GM23248 (cell line): ENCODE measurements around the gene STT3A. TPM values are rescaled to one million over a fixed set of nuclear protein-coding genes. Genes with fewer than 3 reads are reported as not detected.

ENCODE experiments used
- DNase-seq: peaks from one replicate; pipeline ENCODE4 v3.0.0-alpha.2; 2015
- H2AFZ ChIP-seq: fragments of 200-600 bp; sonication (generic); 2 replicates; pipeline ENCODE4 v1.6.1; 2016; ENCODE audit warnings: antibody characterized with exemption
- H3F3A ChIP-seq: fragments of 200-600 bp; sonication (generic); 2 replicates; pipeline ENCODE4 v1.6.1; 2016; ENCODE audit warnings: mild to moderate bottlenecking, antibody characterized with exemption, mixed run types; ENCODE audit not compliant: insufficient read depth
- H3K27ac ChIP-seq: fragments of 200-600 bp; sonication (generic); 2 replicates; pipeline ENCODE4 v1.5.1; 2016; ENCODE audit warnings: mild to moderate bottlenecking
- H3K27me3 ChIP-seq: fragments of 200-600 bp; sonication (generic); replicated peaks from 2 replicates; pipeline ENCODE4 v1.6.1; 2016; ENCODE audit warnings: mild to moderate bottlenecking; ENCODE audit not compliant: insufficient read depth
- H3K36me3 ChIP-seq: fragments of 200-600 bp; sonication (generic); 2 replicates; pipeline ENCODE4 v1.6.1; 2016; ENCODE audit warnings: low read depth, mild to moderate bottlenecking
- H3K4me1 ChIP-seq: fragments of 200-600 bp; sonication (generic); 2 replicates; pipeline ENCODE4 v1.6.1; 2016; ENCODE audit warnings: mild to moderate bottlenecking; ENCODE audit not compliant: insufficient read depth
- H3K4me2 ChIP-seq: fragments of 200-600 bp; sonication (generic); one replicate; pipeline ENCODE4 v1.6.1; 2016; ENCODE audit warnings: mild to moderate bottlenecking; ENCODE audit not compliant: unreplicated experiment
- H3K4me3 ChIP-seq: fragments of 200-600 bp; sonication (generic); 2 replicates; pipeline ENCODE4 v1.5.1; 2016; ENCODE audit warnings: mild to moderate bottlenecking
- H3K79me2 ChIP-seq: fragments of 200-600 bp; sonication (generic); 2 replicates; pipeline ENCODE4 v1.6.1; 2016; ENCODE audit warnings: mild to moderate bottlenecking; ENCODE audit not compliant: insufficient read depth
- H3K9ac ChIP-seq: fragments of 200-600 bp; sonication (generic); 2 replicates; pipeline ENCODE4 v1.6.1; 2016; ENCODE audit warnings: mild to moderate bottlenecking
- H3K9me2 ChIP-seq: fragments of 200-600 bp; sonication (generic); 2 replicates; pipeline ENCODE4 v1.6.1; 2016; ENCODE audit warnings: mixed run types, mild to moderate bottlenecking, moderate library complexity; ENCODE audit not compliant: insufficient read depth
- H3K9me3 ChIP-seq: fragments of 200-600 bp; sonication (generic); one replicate; pipeline ENCODE4 v1.6.1; 2017; ENCODE audit warnings: low read depth
- H4K20me1 ChIP-seq: fragments of 200-600 bp; sonication (generic); 2 replicates; pipeline ENCODE4 v1.6.0; 2016; ENCODE audit not compliant: insufficient read depth
- EZH2 ChIP-seq: fragments of 200-600 bp; sonication (generic); IDR thresholded peaks from 2 replicates; pipeline ENCODE4 v1.6.1; 2018; ENCODE audit warnings: antibody characterized with exemption, mild to moderate bottlenecking; ENCODE audit not compliant: insufficient read depth, poor library complexity, severe bottlenecking
- EZH2phosphoT487 ChIP-seq: fragments of 200-600 bp; sonication (generic); IDR thresholded peaks from 2 replicates; pipeline ENCODE4 v1.6.1; 2018; ENCODE audit warnings: antibody characterized with exemption, moderate library complexity, mild to moderate bottlenecking, low read depth; ENCODE audit not compliant: insufficient read depth
- WGBS, 2 experiments: methylation state at CpG; one replicate each; pipeline ENCODE4 v1.1.6; 2015 to 2017; ENCODE audit warnings: low lambda C conversion rate in 2 of 2, low coverage in 1 of 2; ENCODE audit errors: missing lambda C conversion rate in 2 of 2; 5-methylcytosine and 5-hydroxymethylcytosine counted together
- in situ Hi-C: fragments of 300-500 bp; cut with MboI; formaldehyde crosslinking; loops from 2 replicates; pipeline ENCODE4 v1.15.0; 2020
- polyA plus RNA-seq: library from polyadenylated mRNA; unstranded; fragments of >200 nt; fragmentation: Nextera tagmentation; extraction: Ambion mirVana; gene quantifications from 2 replicates; pipeline ENCODE4 v1.2.1, GENCODE V29; 2016
- total RNA-seq: library from RNA; depleted of rRNA; stranded (reverse); fragments of >200 nt; shearing (Covaris generic); gene quantifications from 2 replicates; pipeline ENCODE4 v1.2.3, GENCODE V29; 2014

Gene STT3A
- total and polyA plus RNA-seq, 2 experiments from 2014 or later, result 245 to 289 TPM

- no peak overlapping the region for H3K4me2 ChIP-seq
- H3F3A ChIP-seq, result peaks cover 7% of the 10 kb centered on the region; the same call in 1 of the 2 replicates
- TF ChIP-seq EZH2 (no peak), EZH2phosphoT487 (no peak)
- no peak overlapping the region for H2AFZ ChIP-seq
- H3K27me3 ChIP-seq, result no peaks in the 10 kb centered on the region
- in situ Hi-C loops, result no loop called here
- H3K79me2 ChIP-seq, result no peaks in the 10 kb centered on the region
- peaks cover 40% of the 10 kb centered on the region for H3K36me3 ChIP-seq
- no peak for DNase-seq
- no peaks in the 10 kb centered on the region for H3K9me3 ChIP-seq
- no peaks in the 10 kb centered on the region for H3K4me1 ChIP-seq
- no peak overlapping the region for H3K4me3 ChIP-seq
- no peak overlapping the region for H3K27ac ChIP-seq
- no peak overlapping the region for H3K9ac ChIP-seq
- H4K20me1 ChIP-seq, result no peaks in the 10 kb centered on the region
- H3K9me2 ChIP-seq, result no peaks in the 10 kb centered on the region
- 96% methylated on average over 11 of the region's 11 CpGs for WGBS, 2 experiments
These were observed 9.2 kb upstream of the STT3A start for GRCh38 chr11:125583496-125583895.

DNA sequence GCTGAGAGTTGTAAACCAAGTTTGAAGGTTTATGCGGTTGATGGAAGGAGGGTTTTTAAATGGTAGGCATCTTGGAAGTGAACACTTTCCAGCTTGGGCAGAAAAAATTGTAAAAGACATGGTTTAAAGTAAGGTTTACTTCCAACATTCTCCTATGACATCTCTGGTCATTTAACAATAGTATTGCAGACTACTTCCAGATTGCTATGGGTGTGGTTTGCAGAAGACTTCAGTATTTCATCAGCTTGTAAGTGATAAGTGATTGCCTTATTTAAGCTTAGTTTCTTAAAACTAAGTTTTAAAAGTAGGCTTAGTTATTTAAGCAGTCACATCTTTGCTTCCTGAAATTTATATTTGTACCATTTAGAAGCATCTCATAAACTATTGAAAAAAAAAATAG is 7.2 kb upstream of the STT3A start:
- DNase-seq, result no peak
- H3K36me3 ChIP-seq, result peaks cover 25% of the 10 kb centered on the region
- in situ Hi-C loops, result no loop called here
- no peaks in the 10 kb centered on the region for H3K9me3 ChIP-seq
- peaks cover 13% of the 10 kb centered on the region; the same call in 1 of the 2 replicates for H3F3A ChIP-seq
- no peaks in the 10 kb centered on the region for H3K27me3 ChIP-seq
- no peak for TF ChIP-seq EZH2
- TF ChIP-seq EZH2phosphoT487, result no peak
- H3K4me2 ChIP-seq, result no peak overlapping the region
- H3K9ac ChIP-seq, result no peak overlapping the region
- H3K79me2 ChIP-seq, result no peaks in the 10 kb centered on the region; the same call in 1 of the 2 replicates
- H2AFZ ChIP-seq, result no peak overlapping the region
- no peaks in the 10 kb centered on the region for H4K20me1 ChIP-seq
- H3K4me3 ChIP-seq, result no peak overlapping the region
- H3K9me2 ChIP-seq, result no peaks in the 10 kb centered on the region
- H3K4me1 ChIP-seq, result no peaks in the 10 kb centered on the region
- 65 to 73% methylated on average over 1 of the region's 1 CpG for WGBS, 2 experiments
- H3K27ac ChIP-seq, result no peak overlapping the region

- peaks cover 17% of the 10 kb centered on the region; the same call in 1 of the 2 replicates for H3F3A ChIP-seq
- TF ChIP-seq EZH2, result no peak
- no peak for TF ChIP-seq EZH2phosphoT487
- H3K4me2 ChIP-seq, result no peak overlapping the region
- H3K4me1 ChIP-seq, result peaks cover 6% of the 10 kb centered on the region
- DNase-seq, result no peak
- no peaks in the 10 kb centered on the region for H4K20me1 ChIP-seq
- no peak overlapping the region for H3K9ac ChIP-seq
- no peak overlapping the region for H3K27ac ChIP-seq
- H3K36me3 ChIP-seq, result peaks cover 19% of the 10 kb centered on the region; the same call in 1 of the 2 replicates
- no peaks in the 10 kb centered on the region for H3K9me2 ChIP-seq
- WGBS, 2 experiments, result 37 to 43% methylated on average over 3 of the region's 3 CpGs
- no peaks in the 10 kb centered on the region for H3K27me3 ChIP-seq
- H3K79me2 ChIP-seq, result peaks cover 11% of the 10 kb centered on the region; the same call in 1 of the 2 replicates
- H3K9me3 ChIP-seq, result no peaks in the 10 kb centered on the region
- H3K4me3 ChIP-seq, result no peak overlapping the region
- in situ Hi-C loops, result no loop called here
- H2AFZ ChIP-seq, result no peak overlapping the region
These were observed 6.0 kb upstream of the STT3A start for GRCh38 chr11:125586623-125587022.

GRCh38 chr11:125587480-125587879 is 5.2 kb upstream of the STT3A start:
- Histone ChIP-seq H3K9ac (no peak overlapping the region), H3K27ac (no peak overlapping the region), H2AFZ (no peak overlapping the region), H3K9me2 (no peaks in the 10 kb centered on the region), H3F3A (peaks cover 17% of the 10 kb centered on the region; the same call in 1 of the 2 replicates), H3K36me3 (peaks cover 13% of the 10 kb centered on the region; the same call in 1 of the 2 replicates), H3K4me3 (no peak overlapping the region), H3K27me3 (no peaks in the 10 kb centered on the region), H3K79me2 (peaks cover 11% of the 10 kb centered on the region; the same call in 1 of the 2 replicates), H3K9me3 (no peaks in the 10 kb centered on the region), H3K4me2 (no peak overlapping the region), H3K4me1 (peaks cover 6% of the 10 kb centered on the region), H4K20me1 (no peaks in the 10 kb centered on the region)
- DNase-seq, result no peak
- in situ Hi-C loops, result no loop called here
- 100% methylated on average over 1 of the region's 1 CpG for WGBS, 2 experiments
- TF ChIP-seq EZH2, result no peak
- TF ChIP-seq EZH2phosphoT487, result no peak
